H9 (cell line): ENCODE measurements around the gene SLC6A3. TPM values are rescaled to one million over a fixed set of nuclear protein-coding genes. Genes with fewer than 3 reads are reported as not detected.

Experiments
- DNase-seq: peaks from one replicate; pipeline ENCODE4 v3.0.0-alpha.2; 2017
- H2AFZ ChIP-seq: one replicate; pipeline ENCODE4 v1.6.1; 2013; ENCODE audit warnings: mild to moderate bottlenecking, low read length, control low read depth, moderate library complexity
- H2AK5ac ChIP-seq: 2 replicates; pipeline ENCODE4 v1.6.1; 2013; ENCODE audit warnings: low read length, control low read depth, mixed read lengths; ENCODE audit not compliant: insufficient read length
- H2BK120ac ChIP-seq: one replicate; pipeline ENCODE4 v1.6.1; 2013; ENCODE audit warnings: low read depth, mild to moderate bottlenecking, low read length, control low read depth, inconsistent platforms; ENCODE audit not compliant: poor library complexity, severe bottlenecking
- H2BK12ac ChIP-seq: 2 replicates; pipeline ENCODE4 v1.6.1; 2013; ENCODE audit warnings: low read length, control low read depth, mixed read lengths, low read depth; ENCODE audit not compliant: insufficient read length
- H2BK15ac ChIP-seq: 2 replicates; pipeline ENCODE4 v1.6.1; 2013; ENCODE audit warnings: low read depth, low read length, control low read depth
- H2BK20ac ChIP-seq: one replicate; pipeline ENCODE4 v1.6.1; 2013; ENCODE audit warnings: low read depth, mild to moderate bottlenecking, low read length, control low read depth, inconsistent platforms; ENCODE audit not compliant: poor library complexity, severe bottlenecking
- H2BK5ac ChIP-seq: 2 replicates; pipeline ENCODE4 v1.6.1; 2013; ENCODE audit warnings: low read length, control low read depth, mixed read lengths; ENCODE audit not compliant: insufficient read length
- H3K14ac ChIP-seq: 2 replicates; pipeline ENCODE4 v1.6.1; 2013; ENCODE audit warnings: low read length, control low read depth; ENCODE audit not compliant: insufficient read depth
- H3K18ac ChIP-seq: 2 replicates; pipeline ENCODE4 v1.6.1; 2013; ENCODE audit warnings: low read depth, mild to moderate bottlenecking, mixed read lengths, low read length, control low read depth; ENCODE audit not compliant: insufficient read length
- H3K23ac ChIP-seq: 2 replicates; pipeline ENCODE4 v1.6.1; 2013; ENCODE audit warnings: low read length, control low read depth, mixed read lengths, low read depth; ENCODE audit not compliant: insufficient read length
- H3K23me2 ChIP-seq: 2 replicates; pipeline ENCODE4 v1.6.1; 2013; ENCODE audit warnings: low read depth, mild to moderate bottlenecking, mixed read lengths, low read length, control low read depth; ENCODE audit not compliant: insufficient read length, poor library complexity, severe bottlenecking
- H3K27ac ChIP-seq: 2 replicates; pipeline ENCODE4 v1.5.1; 2013; ENCODE audit warnings: low read length, control low read depth, mixed read lengths, low read depth; ENCODE audit not compliant: insufficient read length
- H3K27me3 ChIP-seq: 2 replicates; pipeline ENCODE4 v1.6.1; 2013; ENCODE audit warnings: low read length, control low read depth, inconsistent platforms; ENCODE audit not compliant: insufficient read depth
- H3K4ac ChIP-seq: 2 replicates; pipeline ENCODE4 v1.6.1; 2013; ENCODE audit warnings: low read depth, mild to moderate bottlenecking, control low read depth, inconsistent platforms, low read length, moderate library complexity
- H3K4me1 ChIP-seq: 2 replicates; pipeline ENCODE4 v1.6.1; 2013; ENCODE audit warnings: low read length, control low read depth, inconsistent platforms; ENCODE audit not compliant: insufficient read depth
- H3K4me2 ChIP-seq: 2 replicates; pipeline ENCODE4 v1.6.1; 2013; ENCODE audit warnings: low read length, control low read depth, mixed read lengths; ENCODE audit not compliant: insufficient read length, insufficient read depth
- H3K56ac ChIP-seq: 2 replicates; pipeline ENCODE4 v1.6.1; 2013; ENCODE audit warnings: low read depth, mild to moderate bottlenecking, mixed read lengths, low read length, control low read depth; ENCODE audit not compliant: insufficient read length
- H3K79me1 ChIP-seq: 2 replicates; pipeline ENCODE4 v1.6.1; 2013; ENCODE audit warnings: low read depth, mild to moderate bottlenecking, moderate library complexity, low read length, control low read depth, inconsistent platforms; ENCODE audit not compliant: insufficient read depth, poor library complexity, severe bottlenecking
- H3K79me2 ChIP-seq: 2 replicates; pipeline ENCODE4 v1.6.1; 2013; ENCODE audit warnings: low read length, control low read depth, inconsistent platforms; ENCODE audit not compliant: insufficient read depth
- H3K9ac ChIP-seq: 2 replicates; pipeline ENCODE4 v1.6.1; 2013; ENCODE audit warnings: low read length, control low read depth, mixed read lengths; ENCODE audit not compliant: insufficient read length; ENCODE audit errors: extremely low read depth
- H3K9me3 ChIP-seq: one replicate; pipeline ENCODE4 v1.6.1; 2013; ENCODE audit warnings: low read depth, low read length, inconsistent platforms; ENCODE audit not compliant: control insufficient read depth
- H3T11ph ChIP-seq: one replicate; pipeline ENCODE4 v1.6.1; 2013; ENCODE audit warnings: mild to moderate bottlenecking, low read length, control low read depth, inconsistent platforms
- H4K20me1 ChIP-seq: one replicate; pipeline ENCODE4 v1.6.1; 2013; ENCODE audit not compliant: control insufficient read depth, insufficient read length, insufficient read depth
- H4K5ac ChIP-seq: 2 replicates; pipeline ENCODE4 v1.6.1; 2013; ENCODE audit warnings: low read depth, mild to moderate bottlenecking, mixed read lengths, low read length, control low read depth; ENCODE audit not compliant: insufficient read length
- H4K8ac ChIP-seq: replicated peaks from 2 replicates; pipeline ENCODE4 v1.6.1; 2013; ENCODE audit warnings: low read length, control low read depth, mixed read lengths, low read depth; ENCODE audit not compliant: insufficient read length
- H4K91ac ChIP-seq: 2 replicates; pipeline ENCODE4 v1.6.1; 2013; ENCODE audit warnings: low read depth, mild to moderate bottlenecking, moderate library complexity, mixed read lengths, low read length, control low read depth; ENCODE audit not compliant: insufficient read length
- H3K27ac Mint-ChIP-seq, 3 experiments: 2 replicates in 2 of 3; 3 replicates in 1 of 3; pipeline ENCODE4 v1.8.0; 2020 to 2021; ENCODE audit warnings: mixed read lengths in 3 of 3, mild to moderate bottlenecking in 1 of 3, moderate library complexity in 1 of 3
- H3K27me3 Mint-ChIP-seq: 2 replicates; pipeline ENCODE4 v1.8.0; 2021; ENCODE audit warnings: low read depth, mild to moderate bottlenecking, moderate library complexity, mixed read lengths
- H3K36me3 Mint-ChIP-seq, 3 experiments: 2 replicates in 2 of 3; 3 replicates in 1 of 3; pipeline ENCODE4 v1.8.0; 2020 to 2021; ENCODE audit warnings: low read depth in 3 of 3, mixed read lengths in 3 of 3; ENCODE audit not compliant: insufficient read depth in 1 of 3
- H3K4me1 Mint-ChIP-seq, 2 experiments: 2 replicates each; pipeline ENCODE4 v1.8.0; 2020; ENCODE audit warnings: mixed read lengths in 2 of 2
- H3K4me3 Mint-ChIP-seq, 2 experiments: 2 replicates in 1 of 2; 3 replicates in 1 of 2; pipeline ENCODE4 v1.8.0; 2020 to 2021; ENCODE audit warnings: mild to moderate bottlenecking in 2 of 2, mixed read lengths in 2 of 2, moderate library complexity in 1 of 2
- H3K9me3 Mint-ChIP-seq, 2 experiments: 2 replicates in 1 of 2; 3 replicates in 1 of 2; pipeline ENCODE4 v1.8.0; 2020; ENCODE audit warnings: mild to moderate bottlenecking in 2 of 2, mixed read lengths in 2 of 2, moderate library complexity in 1 of 2
- CTCF ChIP-seq: fragments of 200-600 bp; sonication (generic); conservative IDR thresholded peaks from 3 replicates; pipeline ENCODE4 v1.8.0; 2021; ENCODE audit warnings: antibody characterized with exemption, mild to moderate bottlenecking
- WGBS: extraction: QIAGEN DNeasy Blood & Tissue Kit; methylation state at CpG from one replicate; pipeline ENCODE4 v1.1.7; 2013; ENCODE audit warnings: missing lambda C conversion rate, low lambda C conversion rate, mixed read lengths; ENCODE audit not compliant: insufficient read length; ENCODE audit errors: extremely low coverage; 5-methylcytosine and 5-hydroxymethylcytosine counted together
- total RNA-seq: library from RNA; stranded (reverse); gene quantifications from 2 replicates; pipeline ENCODE4 v1.2.1, GENCODE V29; 2021

SLC6A3 gene
- total RNA-seq, 1 experiment from 2014 or later: 0.61 TPM

- Histone ChIP-seq H4K8ac (no peak overlapping the region), H2AFZ (no peak overlapping the region), H3K14ac (no peak overlapping the region), H3K9me3 (peaks cover 7% of the 10 kb centered on the region), H3K4me2 (no peak overlapping the region), H2BK20ac (no peak overlapping the region), H3K23me2 (no peaks in the 10 kb centered on the region), H2BK120ac (no peak overlapping the region), H3K23ac (no peak overlapping the region), H3T11ph (no peak overlapping the region), H2BK15ac (no peak overlapping the region), H3K27me3 (no peaks in the 10 kb centered on the region), H3K9ac (no peak overlapping the region), H2BK12ac (no peak overlapping the region), H4K5ac (no peak overlapping the region), H3K79me2 (no peaks in the 10 kb centered on the region), H3K27ac (no peak overlapping the region), H3K4ac (no peak overlapping the region), H3K56ac (no peak overlapping the region), H3K18ac (no peak overlapping the region), H3K4me1 (no peaks in the 10 kb centered on the region), H4K20me1 (peaks cover 4% of the 10 kb centered on the region), H2BK5ac (no peak overlapping the region), H3K79me1 (no peaks in the 10 kb centered on the region), H4K91ac (no peak overlapping the region), H2AK5ac (no peak overlapping the region)
- no peak overlapping the region for H3K27ac Mint-ChIP-seq
- H3K36me3 Mint-ChIP-seq: peaks cover 6 to 8% (median 7%) of the 10 kb centered on the region in 3 experiments
- no peak overlapping the region for H3K4me3 Mint-ChIP-seq
- no peaks in the 10 kb centered on the region for H3K4me1 Mint-ChIP-seq
- no peak for DNase-seq
- no CpG with 5 or more reads among the region's 5 CpGs for WGBS
- peaks cover 41% of the 10 kb centered on the region for H3K27me3 Mint-ChIP-seq
- peaks cover 54 to 58% of the 10 kb centered on the region in 2 experiments for H3K9me3 Mint-ChIP-seq
- TF ChIP-seq CTCF: no peak
These were observed 15.7 kb downstream of the SLC6A3 start for GRCh38 chr5:1429496-1429895.
